Heart left ventricle (tissue), 13 donors: ENCODE data around the gene TUSC2.

Experiments used
- CTCF ChIP-seq, 12 donors: fragments of 200-600 bp; sonication (generic) in 4 of 12; IDR thresholded peaks; one replicate each; pipeline versions ENCODE4 v1.5.0 to v1.8.0; 2018 to 2022; ENCODE audit warnings: antibody characterized with exemption in 12 of 12, mild to moderate bottlenecking in 5 of 12
- POLR2A ChIP-seq, 2 donors: fragments of 450-650 bp; IDR thresholded peaks; one replicate each; pipeline ENCODE4 v1.6.1; 2017; ENCODE audit warnings: antibody characterized with exemption in 2 of 2, mild to moderate bottlenecking in 2 of 2, moderate library complexity in 2 of 2
- donor health status: ischemic (EF 13 %, LVEDD 7.1; RV severe dilation, severe dysfunction).
- donor health status: DM: no; HTN: yes; CAD: no.
- donor health status: DM: no; HTN: no; CAD: no.
- donor health status: ischemic (EF 25% LVEDD 6.9; RV normal size, moderate dysfunction).
- donor health status: ischemic (EF 25% LVEDD 5.7; RV mildly dilated, moderate dysfunction).
- donor health status: ischemic (EF 35%, LVEDD 5.7; RV mildly dilated, moderate dysfunction).
- donor health status: nonischemic (EF 11% LVEDD 7.7; RV severe dilation, severe dysfunction).
- donor health status: DM: yes; HTN: yes; CAD: no.
- donor health status: PGD.
- donor health status: ischemic (EF 29% LVEDD 5.4; RV normal size, mild dysfunction).
- donor health status: nonischemic (EF 23%, LVEDD 6.1; RV moderate dilation, normal function).

- TF ChIP-seq POLR2A (IDR thresholded peaks at IDR 0.05) (no peak), CTCF (IDR thresholded peaks at IDR 0.05) (no peak)
Measured at GRCh38 chr3:50327129-50327528, 894 bp downstream of the TUSC2 start.
